ENCODE results near the gene BRD4.
A peak's percentile ranks its signal among the peaks of the same experiment; 100 is the strongest.
"Not testable (repeated sequence)": the region's sequence is repeated elsewhere in the genome, so short reads cannot be mapped to it uniquely, and the experiment has no call there.

The BRD4 gene

GRCh38 chr19:15332311-15332996, at the start of gene BRD4:
Gene BRD4, minus strand, starts transcription at chr19:15332539. Its CDS starts 59,440 bp downstream, at chr19:15273099.
- DNase-seq (ENCODE audit: low read depth): peak; percentile 59

DNA sequence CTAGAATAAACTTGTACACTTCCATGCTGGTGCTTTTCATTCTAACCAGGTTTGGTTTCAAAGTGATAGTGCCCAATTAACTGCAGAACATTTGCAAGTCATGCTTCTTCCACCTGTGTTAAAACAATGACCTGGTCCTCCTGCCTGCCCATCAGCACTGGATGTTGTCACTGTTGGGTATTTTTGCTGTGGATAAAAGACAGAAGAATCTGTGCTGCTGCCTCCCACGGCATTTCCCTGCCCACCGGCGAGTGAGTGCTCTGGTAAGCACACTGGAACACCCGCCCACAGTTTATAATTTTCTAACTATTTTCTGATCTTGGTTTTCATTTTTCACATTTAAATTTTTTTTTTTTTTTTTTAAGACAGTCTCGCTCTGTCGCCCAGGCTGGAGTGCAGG, 49.5 kb upstream of the BRD4 start:
- DNase-seq (ENCODE audit: low read depth): no peak

DNA sequence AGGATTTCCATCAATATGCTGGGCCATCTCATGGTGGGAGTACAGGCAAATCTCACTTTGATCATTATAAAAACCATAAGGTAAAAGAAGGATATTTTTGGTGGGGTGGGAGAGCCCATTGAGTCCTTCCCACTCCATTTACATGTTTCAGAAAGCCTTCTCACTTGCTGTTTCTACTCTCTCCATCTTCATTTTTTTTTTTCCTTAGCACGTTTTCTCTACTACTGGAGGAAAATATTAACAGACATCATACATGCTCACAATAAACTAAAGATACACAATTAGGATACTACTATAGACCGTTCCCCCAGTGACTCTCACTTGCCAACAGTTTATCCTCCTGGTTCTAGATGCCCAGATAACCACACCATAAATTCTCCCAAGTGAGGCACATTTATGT, 49.1 kb upstream of the BRD4 start:
- DNase-seq (ENCODE audit: low read depth): no peak

- peak; percentile 57 for DNase-seq (ENCODE audit: low read depth)
Observed at GRCh38 chr19:15379999-15380647, 47.8 kb upstream of the BRD4 start.

DNA sequence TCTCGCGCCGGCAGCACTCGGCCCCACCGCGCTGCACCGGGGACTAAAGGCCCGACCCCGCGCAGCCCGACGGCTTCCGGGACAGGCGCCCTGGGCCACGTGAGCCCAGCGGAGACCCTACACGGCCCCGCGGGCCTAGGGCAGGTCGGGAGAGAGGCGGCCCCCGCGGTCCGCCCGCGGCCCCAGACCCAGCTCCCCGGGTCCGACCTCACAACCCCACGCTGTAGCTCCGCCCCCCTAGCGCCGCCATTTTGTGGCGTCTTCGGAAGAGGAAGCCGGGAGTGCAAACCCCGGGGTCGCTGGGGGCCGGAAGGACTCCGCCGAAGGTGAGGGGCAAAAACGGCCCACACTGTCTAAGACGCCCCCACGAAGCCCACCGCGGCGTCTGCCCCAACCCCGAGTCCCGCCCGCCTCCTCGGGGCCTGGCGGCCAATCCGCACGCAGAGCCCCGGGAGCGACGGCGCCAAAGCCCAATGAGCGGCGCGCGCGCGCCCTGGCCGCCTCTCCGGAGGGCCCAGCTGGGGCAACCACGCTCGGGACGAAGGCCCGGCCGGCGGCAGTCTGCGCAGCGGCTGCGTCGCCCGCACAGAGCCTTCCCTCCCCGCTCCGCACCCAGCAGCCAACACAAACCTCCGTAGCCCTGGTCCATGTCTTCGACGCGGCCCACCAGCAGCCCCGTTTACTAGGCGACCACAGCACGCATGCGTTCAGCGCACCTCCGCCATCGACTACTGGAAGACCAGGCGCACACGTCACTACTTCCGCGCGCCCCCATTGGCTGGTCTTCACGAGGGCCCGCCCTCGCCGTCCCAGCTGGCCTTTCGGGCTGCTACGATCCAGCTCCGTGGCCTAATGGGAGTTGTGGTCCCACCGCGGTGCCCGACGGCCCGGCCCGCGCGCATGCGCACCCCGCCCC, 47.0 kb upstream of the BRD4 start, which contains the start of gene AKAP8:
Gene AKAP8, minus strand, starts transcription at position 705 of the 916 bp plus-strand sequence. Its CDS starts 56 bp downstream, at position 649.
- DNase-seq (ENCODE audit: low read depth): peak; percentile 99

GRCh38 chr19:15378534-15379082, 46.3 kb upstream of the BRD4 start:
- DNase-seq (ENCODE audit: low read depth): peak; percentile 63

DNA sequence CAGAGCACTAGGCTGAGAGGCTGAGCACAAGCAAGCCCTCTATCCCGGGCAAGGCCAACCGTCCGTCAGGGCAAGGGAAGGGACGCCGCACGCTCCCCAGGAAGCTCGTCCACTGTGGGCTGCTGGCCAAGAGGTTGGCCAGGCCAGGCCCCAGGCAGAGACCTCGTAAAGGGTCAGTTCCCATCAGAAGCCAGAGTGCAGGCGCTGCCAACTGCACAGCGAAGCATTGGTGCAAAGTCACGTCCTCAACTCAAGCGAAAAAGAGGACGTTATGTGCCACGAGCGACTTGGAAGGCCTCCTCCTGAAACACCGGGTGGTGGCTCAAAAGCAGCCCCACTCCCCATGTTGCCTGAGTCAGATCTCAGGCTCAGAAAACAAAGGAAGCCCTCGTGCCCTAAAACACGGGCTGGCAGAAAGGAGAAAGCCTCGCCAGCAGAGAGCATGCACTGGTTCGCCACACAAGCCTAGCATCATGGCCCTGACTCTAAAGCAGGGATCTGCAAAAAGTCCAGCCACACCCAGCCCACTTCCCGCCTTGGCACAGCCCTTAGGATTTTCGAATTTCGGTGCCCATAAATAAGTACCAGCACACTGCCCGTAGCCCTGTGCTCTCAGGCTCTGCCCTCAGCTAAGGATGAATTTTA, 42.6 kb upstream of the BRD4 start:
- DNase-seq (ENCODE audit: low read depth): no peak

DNA sequence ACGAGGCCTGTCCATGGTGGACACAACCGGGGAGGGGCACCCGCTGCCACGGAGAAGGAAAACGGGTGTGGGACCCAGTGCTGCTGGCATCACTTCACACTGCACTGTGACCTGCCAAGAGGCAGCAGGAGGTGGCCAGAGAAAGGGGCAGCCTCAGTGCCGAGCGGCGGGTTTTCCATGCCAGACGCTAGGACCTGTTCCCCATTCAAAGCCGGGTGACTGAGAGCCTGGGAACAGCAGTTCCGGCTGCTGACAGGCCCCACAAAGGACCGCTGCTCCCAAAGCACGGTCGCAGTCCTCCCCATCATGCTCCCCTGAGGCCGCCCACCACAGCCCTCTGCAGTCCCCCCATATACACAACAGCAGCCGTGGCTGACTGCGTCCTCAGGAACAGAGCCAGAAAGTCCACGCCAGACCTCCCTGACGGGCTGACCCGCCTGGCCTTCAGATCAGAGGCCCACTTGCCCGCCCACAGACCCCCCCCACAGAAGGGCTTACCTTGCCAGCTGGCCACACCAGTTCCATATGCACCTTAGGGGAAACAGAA, 41.8 kb upstream of the BRD4 start:
- no peak for DNase-seq (ENCODE audit: low read depth)

- DNase-seq (ENCODE audit: low read depth): no peak
Observed at GRCh38 chr19:15373644-15374043, 41.3 kb upstream of the BRD4 start.

- DNase-seq (ENCODE audit: low read depth): no peak
Observed at GRCh38 chr19:15372891-15373301, 40.6 kb upstream of the BRD4 start.

DNA sequence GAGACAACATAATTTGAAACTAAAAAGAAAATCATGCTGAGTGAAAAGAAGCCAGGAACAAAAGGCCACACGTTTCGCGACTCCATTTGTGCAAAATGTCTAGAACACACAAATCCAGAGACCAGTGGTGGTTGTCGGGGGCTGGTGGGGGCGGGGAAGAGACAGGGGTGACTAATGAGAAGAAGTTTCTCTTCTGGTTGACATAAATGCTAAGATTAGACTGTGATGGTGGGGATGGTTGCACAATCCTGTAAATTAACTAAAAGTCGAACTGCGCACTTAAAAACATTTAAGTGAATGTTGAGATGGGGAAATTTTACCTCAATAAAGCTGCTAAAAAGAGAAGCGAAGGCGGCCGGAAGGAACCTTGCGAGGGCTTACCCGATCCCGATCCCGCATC, 40.1 kb upstream of the BRD4 start:
- DNase-seq (ENCODE audit: low read depth): no peak

DNA sequence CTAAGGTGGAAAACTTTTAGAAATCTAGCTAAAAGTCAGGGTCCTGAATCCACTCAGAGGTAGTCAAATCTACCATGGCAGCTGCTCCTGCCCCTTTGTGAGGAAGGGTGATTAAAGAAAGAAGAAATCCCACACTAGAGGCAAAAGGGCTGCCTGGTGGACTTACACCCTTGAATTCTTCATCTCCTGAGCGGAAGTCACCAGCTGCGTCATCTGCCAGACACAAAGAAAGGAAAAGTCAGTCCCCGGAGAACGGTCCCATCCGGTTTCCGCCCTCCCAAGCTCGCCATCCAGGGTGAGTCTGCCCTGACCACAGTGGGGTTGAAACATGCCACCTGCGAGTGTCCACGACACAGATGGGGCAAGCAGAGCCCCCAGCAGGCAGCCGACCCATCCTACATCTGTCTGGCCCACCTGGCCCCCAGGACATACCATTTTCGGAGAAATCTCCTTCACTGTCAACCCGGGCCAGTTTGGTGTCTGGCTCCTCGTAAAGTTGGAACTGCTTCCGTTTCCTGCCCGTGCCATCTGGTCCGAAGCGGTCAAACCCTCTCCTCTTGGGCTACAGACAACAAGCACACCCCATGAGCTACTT, 39.5 kb upstream of the BRD4 start:
- no peak for DNase-seq (ENCODE audit: low read depth)

DNA sequence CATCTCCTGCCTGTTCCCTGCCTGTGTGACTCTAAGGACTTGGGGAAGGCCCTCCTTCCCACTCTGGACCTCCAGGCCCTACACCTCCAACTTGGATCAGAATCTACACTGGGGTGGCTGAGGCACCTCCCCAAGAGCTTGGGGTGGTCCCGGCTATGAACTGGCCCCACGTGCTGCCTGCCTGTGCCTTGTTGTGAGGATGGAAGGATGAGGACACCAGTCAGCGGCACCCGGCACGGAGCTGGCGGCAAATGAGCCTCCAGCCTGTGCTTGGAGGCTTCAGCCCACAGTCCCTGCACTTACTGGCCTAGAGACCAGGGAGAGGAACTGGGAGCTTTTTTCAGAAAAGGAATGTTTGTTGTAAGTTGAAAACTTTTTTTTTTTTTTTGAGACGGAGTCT, 38.8 kb upstream of the BRD4 start:
- DNase-seq (ENCODE audit: low read depth): no peak

DNA sequence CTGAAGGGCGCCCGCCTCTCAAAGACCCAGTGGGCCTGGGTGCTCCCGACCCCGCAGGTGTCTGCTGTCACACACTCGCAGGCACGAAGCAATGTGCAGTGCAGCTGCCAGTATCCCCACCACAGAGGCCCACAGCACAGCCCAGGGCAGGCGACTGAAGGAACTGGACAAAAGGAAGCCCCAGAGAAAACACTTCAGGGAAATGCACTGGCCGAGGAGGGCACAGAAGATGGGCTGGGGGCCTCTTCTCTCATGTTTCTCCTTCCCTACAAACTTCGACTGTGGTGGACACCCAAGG, 37.2 kb upstream of the BRD4 start:
- DNase-seq (ENCODE audit: low read depth): no peak

- DNase-seq (ENCODE audit: low read depth): no peak
Observed at GRCh38 chr19:15368798-15369593, 36.7 kb upstream of the BRD4 start.

- DNase-seq (ENCODE audit: low read depth): no peak
Observed at GRCh38 chr19:15368051-15368632, 35.8 kb upstream of the BRD4 start.

GRCh38 chr19:15367439-15367838, 35.1 kb upstream of the BRD4 start:
- DNase-seq (ENCODE audit: low read depth): no peak

- DNase-seq (ENCODE audit: low read depth): no peak
Observed at GRCh38 chr19:15365264-15365663, 32.9 kb upstream of the BRD4 start.

DNA sequence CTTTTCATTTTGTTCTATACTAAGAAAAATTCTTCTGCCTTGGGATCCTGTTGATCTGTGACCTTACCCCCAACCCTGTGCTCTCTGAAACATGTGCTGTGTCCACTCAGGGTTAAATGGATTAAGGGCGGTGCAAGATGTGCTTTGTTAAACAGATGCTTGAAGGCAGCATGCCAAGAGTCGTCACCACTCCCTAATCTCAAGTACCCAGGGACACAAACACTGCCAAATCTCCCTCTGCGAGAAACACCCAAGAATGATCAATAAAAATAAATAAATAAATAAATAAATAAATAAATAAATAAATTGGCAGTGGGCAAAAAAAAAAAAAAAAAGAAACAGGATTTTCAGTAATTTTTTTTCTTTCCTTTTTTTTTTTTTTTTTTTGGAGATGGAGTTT, 31.5 kb upstream of the BRD4 start:
- DNase-seq (ENCODE audit: low read depth): not testable (repeated sequence)

- not testable (repeated sequence) for DNase-seq (ENCODE audit: low read depth)
Observed at GRCh38 chr19:15363048-15363447, 30.7 kb upstream of the BRD4 start.

Data from EH (cell line).